GM12892 (cell line): ENCODE data around the gene PCDHGC3.

Experiments used
- POLR2A ChIP-seq: IDR thresholded peaks from 2 replicates; pipeline ENCODE4 v1.6.1; 2011; ENCODE audit warnings: low read depth, low read length, control low read depth
- POLR2AphosphoS5 ChIP-seq: IDR thresholded peaks from 2 replicates; pipeline ENCODE4 v1.6.1; 2011; ENCODE audit warnings: low read depth, low read length, control low read depth
- TAF1 ChIP-seq: IDR thresholded peaks from 2 replicates; pipeline ENCODE4 v1.6.1; 2011; ENCODE audit warnings: low read depth, mild to moderate bottlenecking, control low read depth, low read length, borderline replicate concordance

DNA sequence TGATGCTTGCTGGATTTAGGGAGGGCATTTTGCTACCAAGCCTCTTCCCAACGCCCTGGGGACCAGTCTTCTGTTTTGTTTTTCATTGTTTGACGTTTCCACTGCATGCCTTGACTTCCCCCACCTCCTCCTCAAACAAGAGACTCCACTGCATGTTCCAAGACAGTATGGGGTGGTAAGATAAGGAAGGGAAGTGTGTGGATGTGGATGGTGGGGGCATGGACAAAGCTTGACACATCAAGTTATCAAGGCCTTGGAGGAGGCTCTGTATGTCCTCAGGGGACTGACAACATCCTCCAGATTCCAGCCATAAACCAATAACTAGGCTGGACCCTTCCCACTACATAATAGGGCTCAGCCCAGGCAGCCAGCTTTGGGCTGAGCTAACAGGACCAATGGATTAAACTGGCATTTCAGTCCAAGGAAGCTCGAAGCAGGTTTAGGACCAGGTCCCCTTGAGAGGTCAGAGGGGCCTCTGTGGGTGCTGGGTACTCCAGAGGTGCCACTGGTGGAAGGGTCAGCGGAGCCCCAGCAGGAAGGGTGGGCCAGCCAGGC lies 36.1 kb downstream of the PCDHGC3 start:
- TF ChIP-seq POLR2A (no peak), POLR2AphosphoS5 (no peak), TAF1 (no peak)
